ENCODE results near the gene NTHL1.

Gene NTHL1

GRCh38 chr16:2023092-2024031, 24.3 kb downstream of the NTHL1 start:
- TF ChIP-seq CTCF (IDR thresholded peaks at IDR 0.05; ENCODE audit: low read length, missing control alignments), result peak; percentile 78
- DNase-seq (ENCODE audit: low read depth), result peak; percentile 89
- H3K4me3 ChIP-seq (replicated peaks; ENCODE audit: low read depth, low read length), result peak overlapping the region; percentile 42

GRCh38 chr16:2022723-2023091, 24.9 kb downstream of the NTHL1 start:
- DNase-seq (ENCODE audit: low read depth), result peak; percentile 62
- peak overlapping the region; percentile 42 for H3K4me3 ChIP-seq (replicated peaks; ENCODE audit: low read depth, low read length)

GRCh38 chr16:2019921-2020831, 27.5 kb downstream of the NTHL1 start:
- DNase-seq (ENCODE audit: low read depth), result no peak
- no peak for TF ChIP-seq CTCF (IDR thresholded peaks at IDR 0.05; ENCODE audit: low read length, missing control alignments)
- H3K4me3 ChIP-seq (replicated peaks; ENCODE audit: low read depth, low read length), result no peak overlapping the region

More at GRCh38 chr16:2022723-2023091, 24.9 kb downstream of the NTHL1 start:
- no peak for TF ChIP-seq CTCF (IDR thresholded peaks at IDR 0.05; ENCODE audit: low read length, missing control alignments)

- no peak for TF ChIP-seq CTCF (IDR thresholded peaks at IDR 0.05; ENCODE audit: low read length, missing control alignments)
These were observed 28.1 kb downstream of the NTHL1 start, which contains the start of gene NPW for GRCh38 chr16:2019518-2019920. Gene NPW, plus strand, starts transcription at chr16:2019785.

GRCh38 chr16:2016407-2016922, 31.2 kb downstream of the NTHL1 start:
- no peak overlapping the region for H3K4me3 ChIP-seq (replicated peaks; ENCODE audit: low read depth, low read length)
- no peak for DNase-seq (ENCODE audit: low read depth)
- peak; percentile 41 for TF ChIP-seq CTCF (IDR thresholded peaks at IDR 0.05; ENCODE audit: low read length, missing control alignments)

More at GRCh38 chr16:2019518-2019920, 28.1 kb downstream of the NTHL1 start, which contains the start of gene NPW:
- no peak within 1 kb of the TSS for H3K4me3 ChIP-seq (replicated peaks; ENCODE audit: low read depth, low read length)
- DNase-seq (ENCODE audit: low read depth), result no peak

GRCh38 chr16:2015947-2016208, 31.8 kb downstream of the NTHL1 start:
- TF ChIP-seq CTCF (IDR thresholded peaks at IDR 0.05; ENCODE audit: low read length, missing control alignments), result no peak
- no peak for DNase-seq (ENCODE audit: low read depth)
- no peak overlapping the region for H3K4me3 ChIP-seq (replicated peaks; ENCODE audit: low read depth, low read length)

Measured in fibroblast of pulmonary artery (primary cell).